OCI-M1 (cell line): ENCODE measurements around the gene PLA2G6.

Source experiments
- DNase-seq: peaks from one replicate; lab custom pipeline; 2025; lab: John Stamatoyannopoulos, UW

The PLA2G6 gene

DNA sequence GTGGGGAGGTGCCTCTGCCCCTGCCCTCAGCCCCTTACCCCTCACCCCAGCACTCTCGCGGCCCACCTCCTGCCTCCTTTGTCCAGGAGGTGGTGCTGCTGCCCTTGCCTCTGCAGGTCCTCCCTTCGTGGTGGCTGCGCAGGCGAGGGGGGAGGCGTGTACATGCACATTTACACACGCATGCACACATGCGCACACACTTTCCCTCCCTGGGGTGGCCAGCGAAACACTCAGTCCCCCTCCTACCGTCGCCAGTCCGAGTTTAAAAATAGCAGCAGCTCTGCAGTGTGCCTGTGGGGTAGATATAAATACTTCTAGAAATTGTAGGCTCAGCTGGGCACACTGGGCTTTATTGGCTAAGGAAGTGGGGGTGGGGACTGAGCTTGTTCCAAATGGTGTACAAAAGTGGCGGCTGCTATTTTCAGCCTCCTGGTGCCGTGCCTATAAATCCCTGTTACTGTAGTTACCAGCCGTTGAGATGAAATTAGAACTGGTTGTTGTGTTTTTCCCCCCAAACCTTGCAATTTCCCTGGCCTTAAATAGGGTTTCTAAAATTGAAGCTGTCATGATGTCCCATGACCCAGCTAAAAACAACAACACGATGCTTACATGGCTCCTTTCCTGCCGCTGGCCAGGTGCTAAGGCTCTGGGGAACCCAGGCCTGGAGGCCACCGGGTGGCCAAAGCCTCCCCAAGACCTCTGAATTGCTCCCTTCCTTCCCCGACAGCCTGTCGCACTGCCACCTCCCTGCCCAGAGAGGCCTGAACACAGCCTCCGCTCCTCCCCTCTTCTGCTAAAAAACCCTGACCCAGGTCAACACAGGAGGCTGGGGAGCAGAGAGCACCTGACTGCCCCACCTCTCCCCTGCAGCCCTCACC lies 112.0 kb downstream of the PLA2G6 start:
- DNase-seq, result peak; percentile 7

DNA sequence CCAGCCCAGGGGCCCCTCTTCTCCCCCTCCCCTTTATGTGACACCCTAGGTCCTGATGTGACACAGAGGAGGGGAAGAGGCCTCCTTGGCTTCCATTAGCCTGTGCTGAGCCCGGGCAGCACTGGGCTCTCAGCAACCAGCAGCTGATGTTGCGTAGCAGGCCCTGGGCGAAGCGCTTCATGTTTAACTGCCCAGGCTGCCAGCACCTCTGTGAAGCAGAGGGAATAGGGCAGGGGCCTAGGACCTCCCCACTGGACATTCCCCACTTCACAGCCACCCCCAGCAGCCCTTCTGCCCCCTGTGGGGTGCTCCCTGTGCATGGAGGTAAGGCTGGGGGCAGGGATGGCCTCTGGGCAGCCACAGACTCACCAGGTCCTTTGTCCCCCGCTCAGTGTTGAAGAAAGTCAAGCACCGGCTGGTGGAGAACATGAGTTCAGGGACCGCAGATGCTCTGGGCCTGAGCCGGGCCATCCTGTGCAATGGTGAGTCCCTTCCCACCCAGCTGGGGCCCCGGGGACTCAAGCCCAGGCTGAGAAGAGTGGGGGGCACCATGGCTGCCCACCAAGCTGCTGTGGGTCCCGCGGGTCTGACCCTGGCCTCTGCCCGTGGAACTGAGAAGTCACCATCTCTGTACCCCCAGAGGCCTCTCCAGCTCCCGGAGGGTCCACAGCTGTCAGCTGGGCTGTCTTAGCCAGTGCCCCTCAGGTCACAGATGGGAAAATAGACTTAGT lies 112.8 kb downstream of the PLA2G6 start:
- DNase-seq, result no peak

DNA sequence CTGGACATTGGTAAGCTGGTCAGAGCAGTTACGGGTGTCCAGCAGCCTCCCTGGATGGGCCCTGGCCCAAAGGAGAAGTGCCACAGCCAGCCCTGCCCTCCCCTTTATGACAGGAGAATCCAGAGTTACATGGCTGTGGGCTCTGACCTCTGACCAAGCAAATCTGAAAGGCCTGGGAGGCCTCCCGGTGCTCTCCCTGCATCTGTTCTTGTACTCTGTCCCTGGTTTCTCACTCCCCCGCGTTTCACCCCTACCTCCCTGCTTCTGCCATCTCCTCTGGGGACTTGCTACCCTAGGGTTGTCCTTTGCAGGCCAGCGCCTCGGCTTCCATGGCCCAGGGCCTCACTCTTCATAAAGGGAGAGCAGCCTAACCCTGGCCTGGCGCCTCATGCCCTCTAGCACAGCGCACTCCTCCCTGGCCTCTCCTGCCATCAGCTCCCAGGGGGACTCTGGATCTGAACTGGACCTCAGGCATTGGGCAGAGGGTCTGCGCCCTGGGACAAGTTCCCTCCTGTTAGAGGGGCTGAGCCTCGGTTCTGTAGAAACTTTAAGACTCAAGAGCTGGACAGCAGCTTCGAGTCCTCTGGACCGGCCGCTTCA lies 113.8 kb downstream of the PLA2G6 start:
- DNase-seq, result no peak

DNA sequence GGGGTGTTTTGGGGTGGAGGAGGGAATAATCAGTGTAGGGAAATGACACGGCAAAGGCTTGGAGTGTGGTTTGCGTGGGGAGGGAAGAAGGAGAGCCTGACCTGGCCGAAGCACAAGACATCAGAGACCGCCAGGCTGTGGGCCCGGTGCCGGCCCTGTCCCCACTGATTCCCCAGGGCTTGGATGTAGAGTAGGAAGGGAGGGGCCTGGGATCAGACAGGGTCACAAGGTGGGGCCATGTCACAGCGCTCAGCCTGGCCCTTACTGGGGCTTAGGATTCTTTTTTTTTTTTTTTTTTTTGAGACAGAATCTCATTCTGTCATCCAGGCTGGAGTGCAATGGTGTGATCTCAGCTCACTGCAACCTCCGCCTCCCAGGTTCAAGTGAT lies 114.6 kb downstream of the PLA2G6 start:
- no peak for DNase-seq

DNA sequence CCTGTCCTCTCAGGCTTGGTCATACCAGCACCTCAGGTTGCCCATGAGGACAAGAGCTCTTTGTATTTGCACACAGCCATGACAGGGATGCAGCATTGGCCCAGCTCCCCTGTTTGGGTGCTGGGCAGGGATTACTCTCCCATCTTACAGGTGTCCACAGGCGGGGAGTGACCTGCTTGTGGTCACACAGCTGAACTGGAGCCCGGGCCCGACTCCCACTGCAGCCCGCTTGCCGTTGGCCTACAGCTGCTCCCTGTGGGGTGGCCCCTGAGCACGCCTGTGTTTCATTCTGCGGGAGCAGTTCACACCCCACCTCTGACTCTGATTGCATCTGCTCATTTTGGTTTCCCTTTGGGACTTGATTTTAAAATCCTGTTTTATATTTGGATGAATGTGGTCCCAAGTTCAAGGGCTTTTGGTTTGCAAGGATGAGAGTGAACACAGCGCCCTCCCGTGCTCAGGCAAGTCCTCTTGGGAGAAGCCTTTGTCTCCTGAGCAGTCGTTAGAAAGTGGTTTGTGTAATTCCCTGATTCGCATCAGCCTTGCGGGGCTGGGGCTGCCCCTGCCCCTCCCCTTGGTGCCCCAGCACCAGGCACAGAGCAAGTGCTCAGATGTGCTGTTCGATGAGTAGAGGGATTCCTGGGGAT lies 115.1 kb downstream of the PLA2G6 start:
- DNase-seq, result no peak

DNA sequence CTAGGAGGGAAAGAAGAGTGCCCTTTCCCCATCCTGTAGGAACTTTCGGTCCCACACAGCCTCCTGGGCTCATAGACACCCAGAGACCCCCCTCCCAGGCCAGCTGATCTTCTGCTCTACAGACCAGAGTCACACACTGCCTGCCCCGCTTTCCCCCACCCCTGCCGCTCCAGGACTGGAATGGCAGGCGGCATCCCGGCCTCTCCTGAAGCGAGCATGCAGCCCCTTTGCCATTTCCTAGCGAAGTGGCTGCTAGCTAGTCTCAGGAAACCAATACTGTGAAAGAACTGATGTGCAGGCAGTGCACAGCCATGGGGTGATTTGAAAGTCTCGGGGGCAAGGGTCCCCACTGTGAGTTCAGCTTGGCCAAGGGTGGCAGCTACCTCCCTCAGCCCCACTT lies 116.1 kb downstream of the PLA2G6 start:
- DNase-seq, result no peak

DNA sequence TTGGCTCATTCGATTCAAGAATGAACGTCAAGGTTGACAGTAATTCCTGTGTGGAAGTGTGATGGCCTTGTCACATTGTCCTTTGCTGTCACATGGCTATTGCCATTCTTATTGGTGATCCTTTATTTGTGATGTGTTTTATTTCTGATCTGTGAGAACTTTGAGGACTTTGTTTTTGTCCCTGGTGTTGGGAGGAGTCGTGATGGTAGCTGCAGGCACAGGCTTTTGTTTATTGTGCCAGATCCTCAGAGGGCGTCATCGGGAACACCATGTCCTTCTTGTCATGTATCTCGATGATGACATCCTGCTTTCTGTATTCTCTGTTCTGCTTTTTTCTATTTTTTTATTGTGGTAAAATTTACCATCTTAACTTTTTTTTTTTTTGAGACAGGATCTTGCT lies 118.8 kb downstream of the PLA2G6 start:
- no peak for DNase-seq
